Activated CD8-positive, alpha-beta memory T cell treated with anti-CD3 and anti-CD28 coated beads for 48 hours (primary cell): ENCODE results near the gene SORBS1.

ENCODE experiments used
- DNase-seq, 3 experiments: peaks; one replicate each; pipeline ENCODE4 v3.0.0-alpha.2; 2020; ENCODE audit warnings: low read depth in 2 of 3, low spot score in 2 of 3

Gene SORBS1

DNA sequence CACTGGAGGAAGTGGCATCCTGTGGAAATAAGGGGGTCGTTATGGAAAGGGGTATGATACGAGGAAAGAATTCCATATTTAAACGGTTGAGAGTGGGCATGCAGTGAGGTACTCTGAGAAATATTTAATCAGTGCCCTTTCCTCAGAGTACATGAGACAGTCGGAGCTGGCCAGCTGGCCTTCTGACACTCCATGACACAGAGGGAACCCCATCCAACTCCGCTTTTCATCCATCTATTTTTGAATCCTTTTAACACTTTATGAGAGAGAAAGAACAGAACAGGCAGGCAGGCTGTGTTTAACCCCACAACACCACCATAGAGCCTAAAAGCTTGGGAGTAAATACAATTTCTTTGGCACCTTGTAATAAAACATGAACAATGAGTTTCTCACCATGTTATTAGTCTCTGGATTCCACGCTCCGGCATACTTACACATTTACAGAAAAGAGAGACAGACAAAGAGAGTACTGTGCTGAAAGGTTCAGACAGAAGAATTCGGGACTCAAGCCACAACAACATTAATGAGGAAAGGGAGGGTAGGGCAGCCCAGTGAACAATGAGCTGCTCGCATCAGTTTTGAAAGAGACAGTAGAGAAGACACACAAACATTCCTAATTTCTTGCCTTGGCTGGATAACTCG lies 146.2 kb downstream of the SORBS1 start:
- no peak for DNase-seq

- no peak for DNase-seq
These were observed 146.9 kb downstream of the SORBS1 start for GRCh38 chr10:95414016-95414830.

DNA sequence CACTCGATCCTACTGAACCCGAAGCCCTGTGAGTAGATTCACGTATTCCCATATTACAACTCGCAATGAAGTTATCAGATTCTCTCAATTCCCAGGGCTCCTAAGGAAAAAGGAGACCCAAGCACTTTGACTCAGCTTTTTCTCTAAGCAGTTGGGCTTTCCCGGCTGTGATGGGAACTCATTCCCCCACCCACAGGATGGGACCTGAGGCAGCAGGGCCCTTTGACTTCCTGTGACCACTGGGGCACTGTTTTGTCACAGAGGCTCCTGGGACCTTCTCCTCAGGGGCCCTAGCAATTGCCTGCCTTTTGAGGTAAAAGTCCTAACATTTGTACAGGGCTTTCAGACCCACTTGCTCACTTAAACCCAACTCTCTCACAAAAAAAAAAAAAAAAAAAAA lies 147.6 kb downstream of the SORBS1 start:
- DNase-seq = no peak

- DNase-seq = no peak
These were observed 149.5 kb downstream of the SORBS1 start for GRCh38 chr10:95411635-95412034.

GRCh38 chr10:95408983-95409873 lies 151.9 kb downstream of the SORBS1 start:
- no peak for DNase-seq

DNA sequence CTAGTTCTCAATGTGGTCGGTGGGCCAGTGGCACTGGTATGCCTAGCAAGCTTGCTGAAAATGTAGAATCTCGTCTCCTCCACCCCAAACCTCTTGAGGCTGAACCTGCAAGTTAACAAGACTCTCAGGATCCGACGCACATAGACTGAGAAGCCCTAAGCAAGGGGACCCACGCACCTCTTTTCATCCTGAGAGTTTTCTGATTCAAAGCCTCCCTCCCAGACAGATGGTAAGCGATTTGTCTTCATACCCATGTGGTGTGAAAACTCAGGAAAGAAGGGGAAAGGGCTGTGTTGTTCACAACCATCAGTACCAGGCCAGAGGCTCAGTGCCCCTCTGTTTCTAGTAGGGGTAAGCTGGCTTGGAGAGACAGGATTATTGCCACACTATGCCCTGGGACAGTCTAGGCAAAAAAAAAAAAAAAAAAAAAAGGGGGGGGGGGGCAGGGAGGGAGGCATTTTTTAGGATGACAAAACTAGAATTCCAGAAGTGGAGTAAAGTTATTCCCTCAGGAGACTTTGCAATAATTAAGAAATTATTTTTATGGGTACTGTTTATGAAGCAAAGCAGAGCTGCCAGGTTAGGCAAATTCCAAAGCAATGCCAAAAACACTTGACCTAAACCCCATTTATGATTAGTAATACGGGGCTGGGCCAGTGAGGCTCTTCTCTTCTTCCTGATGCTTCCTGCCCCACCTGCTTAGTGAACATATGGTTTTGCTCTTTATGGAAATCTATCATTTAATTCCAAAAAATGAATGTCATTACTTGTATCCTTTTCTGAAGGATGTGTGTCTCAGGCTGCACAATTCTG lies 152.8 kb downstream of the SORBS1 start:
- no peak for DNase-seq

DNA sequence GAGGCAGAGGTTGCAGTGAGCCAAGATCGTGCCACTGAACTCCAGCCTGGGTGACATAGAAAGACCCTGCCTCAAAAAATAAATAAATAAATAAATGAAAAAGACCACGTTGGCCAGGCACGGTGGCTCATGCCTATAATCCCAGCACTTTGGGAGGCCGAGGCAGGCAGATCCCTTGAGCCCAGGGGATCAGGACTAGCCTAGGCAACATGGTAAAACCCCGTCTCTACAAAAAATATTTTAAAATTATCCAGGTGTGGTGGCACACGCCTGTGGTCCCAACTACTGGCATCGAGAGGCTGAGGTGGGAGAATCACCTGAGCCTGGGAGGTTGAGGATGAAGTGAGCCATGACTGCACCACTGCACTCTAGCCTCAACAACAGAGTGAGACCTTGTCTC lies 153.6 kb downstream of the SORBS1 start:
- no peak for DNase-seq

DNA sequence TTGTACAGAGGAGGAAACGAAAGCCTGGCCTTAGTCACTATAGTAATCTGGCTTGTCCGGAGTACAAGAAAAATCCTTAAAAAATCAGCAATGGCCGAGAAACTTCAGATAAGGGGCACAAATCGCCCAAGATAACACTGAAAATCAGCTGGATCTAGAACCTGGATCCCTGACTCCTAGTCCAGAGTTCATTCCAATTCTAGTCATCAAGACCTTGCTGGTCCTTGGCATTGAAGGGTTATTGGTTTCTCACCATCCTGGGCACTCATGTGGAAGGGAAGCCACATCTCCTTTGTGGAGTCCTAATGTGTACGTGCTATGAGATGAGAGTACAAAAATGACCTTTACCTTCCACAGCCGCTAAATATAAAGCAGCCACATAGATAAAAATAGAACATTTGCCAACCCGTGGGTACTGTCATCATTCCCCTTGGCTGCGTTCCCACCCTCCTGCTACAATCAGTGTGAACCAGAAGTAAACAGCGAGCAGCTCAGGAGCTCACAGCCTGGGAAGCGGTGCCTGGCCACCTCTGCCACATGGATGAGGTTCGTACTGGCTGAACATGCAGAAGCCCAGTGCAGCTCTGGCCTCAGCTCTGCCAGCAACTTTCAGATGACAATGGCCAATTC lies 154.4 kb downstream of the SORBS1 start:
- no peak for DNase-seq

DNA sequence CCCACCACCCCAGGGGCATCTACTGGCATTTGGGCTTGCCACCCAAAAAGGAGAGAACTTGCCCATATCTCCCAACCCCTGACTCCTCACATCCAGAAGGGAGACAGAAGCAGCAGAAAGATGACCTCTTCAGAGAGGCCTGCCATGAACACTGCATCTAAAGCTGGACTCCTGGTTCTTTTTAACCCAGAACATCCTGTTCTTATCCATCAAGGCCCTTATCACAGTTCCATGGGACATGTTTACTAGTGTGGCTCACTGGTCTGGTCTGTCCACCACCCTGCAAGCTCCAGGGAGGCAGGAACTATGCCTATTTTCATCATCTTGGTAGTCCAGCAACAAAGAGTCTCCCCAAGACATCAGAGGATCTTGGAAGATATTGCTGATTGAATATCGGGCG lies 155.5 kb downstream of the SORBS1 start:
- DNase-seq = no peak

DNA sequence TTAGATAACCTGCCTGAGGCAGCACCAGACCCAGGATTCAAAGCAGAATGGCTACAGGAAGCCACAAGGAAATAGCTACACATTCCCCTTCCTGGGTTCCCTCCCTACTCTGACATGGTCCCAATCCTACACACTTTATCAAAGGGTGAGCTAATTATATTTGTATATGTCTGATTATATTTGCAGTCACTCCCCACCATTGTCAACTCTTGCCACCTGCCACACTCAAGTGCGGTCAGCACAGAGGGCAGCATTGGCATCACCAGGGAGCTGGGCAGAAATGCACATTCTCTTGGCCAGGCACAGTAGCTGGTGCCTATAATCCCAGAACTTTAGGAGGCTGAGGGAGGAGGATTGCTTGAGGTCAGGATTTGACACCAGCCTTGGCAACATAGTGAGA lies 156.3 kb downstream of the SORBS1 start:
- DNase-seq = no peak

DNA sequence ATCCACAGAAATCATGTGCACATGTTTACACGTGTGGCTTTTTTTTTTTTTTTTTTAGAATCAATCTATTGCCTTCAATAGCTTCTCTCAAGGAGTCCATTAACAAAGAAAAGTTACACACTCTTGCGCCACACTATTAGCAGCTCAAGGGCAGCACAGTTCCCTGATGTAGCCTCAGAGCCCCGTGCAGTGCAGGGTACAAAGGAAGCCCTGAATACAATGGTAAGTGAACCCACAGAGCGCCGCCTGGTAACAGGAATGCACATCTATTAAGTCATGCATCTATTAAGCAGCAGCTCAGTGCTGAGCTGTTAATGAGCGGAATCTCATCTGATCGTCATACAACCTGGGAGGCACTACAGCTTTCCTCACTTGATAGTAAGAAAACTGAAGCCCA lies 156.7 kb downstream of the SORBS1 start:
- no peak for DNase-seq

- DNase-seq = no peak
These were observed 157.3 kb downstream of the SORBS1 start for GRCh38 chr10:95403700-95404461.

DNA sequence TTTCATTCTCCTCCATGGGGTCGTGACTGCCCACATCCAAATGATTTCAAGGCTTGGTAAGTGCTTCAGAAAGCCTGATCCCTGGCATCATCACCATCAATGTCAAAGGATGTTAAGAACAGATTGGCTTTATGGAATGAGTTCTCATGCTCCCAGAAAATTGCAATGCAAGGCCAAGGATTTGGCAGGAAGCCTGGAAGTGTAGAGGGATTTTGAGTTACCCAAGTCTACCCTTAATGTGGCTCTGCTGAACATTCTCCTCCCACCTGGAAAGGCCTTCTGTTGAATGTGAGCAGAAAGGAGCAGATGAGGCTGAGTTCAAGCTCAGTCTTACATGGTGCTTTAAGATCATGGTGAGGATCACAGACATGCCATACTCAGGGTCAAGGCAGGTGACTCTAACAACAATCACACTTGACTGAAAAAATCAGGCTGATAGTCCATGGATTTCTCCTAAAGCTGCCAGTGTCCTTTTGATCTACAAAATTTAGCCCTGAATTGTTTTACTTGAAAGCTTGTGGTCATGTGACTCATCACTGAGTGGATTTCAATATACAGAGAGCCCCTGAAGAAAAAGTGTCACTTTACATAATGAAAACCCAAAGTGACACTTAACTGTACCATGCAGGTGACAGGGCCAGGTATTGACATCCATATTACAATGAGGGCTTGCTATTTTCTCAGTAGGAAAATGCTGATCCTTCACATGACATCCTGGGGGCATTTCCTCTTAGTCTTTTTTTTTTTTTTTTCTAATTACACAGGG lies 159.3 kb downstream of the SORBS1 start:
- no peak for DNase-seq

DNA sequence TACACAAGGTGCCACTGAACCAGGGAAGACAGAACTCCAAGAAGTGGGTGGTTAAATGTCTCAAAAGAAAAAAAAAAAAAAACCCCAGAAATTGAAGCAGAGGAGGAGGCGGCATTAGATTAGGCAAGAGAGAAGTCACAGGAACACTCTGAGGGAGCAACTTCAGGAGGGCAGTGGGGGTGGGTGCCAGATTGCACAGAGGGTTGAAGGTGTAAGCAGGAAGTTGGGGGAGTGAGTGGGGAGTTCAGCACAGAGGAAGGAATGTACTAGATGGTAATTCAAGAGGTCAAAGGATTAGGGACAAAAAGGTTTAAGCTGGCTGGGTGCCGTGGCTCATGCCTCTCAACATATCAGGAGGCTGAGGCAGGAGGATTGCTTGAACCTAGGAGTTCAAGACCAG lies 160.4 kb downstream of the SORBS1 start:
- no peak for DNase-seq

- DNase-seq = no peak
These were observed 162.0 kb downstream of the SORBS1 start for GRCh38 chr10:95399183-95399582.

GRCh38 chr10:95397747-95398146 lies 163.4 kb downstream of the SORBS1 start:
- no peak for DNase-seq

DNA sequence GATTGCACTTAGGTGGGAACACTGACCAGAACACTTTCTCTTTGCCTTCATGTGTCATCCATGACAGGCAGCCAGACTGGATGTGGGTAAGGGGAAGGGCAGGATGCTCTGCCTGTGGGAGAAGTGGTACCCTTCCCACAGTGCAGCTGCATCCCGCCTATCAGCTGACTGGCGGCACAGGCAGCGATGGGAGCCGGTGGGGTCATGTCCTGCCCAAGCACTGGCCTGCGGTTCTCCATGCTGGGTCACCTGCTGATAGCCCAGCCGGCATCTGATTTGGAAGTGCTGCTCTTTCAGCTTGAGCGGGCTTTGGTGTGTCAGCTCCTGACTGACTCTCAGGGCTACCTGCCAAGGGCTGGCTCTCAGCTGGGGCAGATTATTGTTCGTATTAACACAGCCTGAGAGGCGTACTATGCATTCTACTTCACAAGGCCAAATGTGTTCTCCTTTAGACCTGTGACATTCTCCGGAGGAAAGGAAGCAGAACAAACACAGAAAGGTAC lies 165.2 kb downstream of the SORBS1 start:
- no peak for DNase-seq

- no peak for DNase-seq
These were observed 166.8 kb downstream of the SORBS1 start for GRCh38 chr10:95394161-95394880.
